ENCODE data around the gene KLK10.

GRCh38 chr19:51016798-51017683, 2.5 kb downstream of the KLK10 start:
- TF ChIP-seq POLR2A (IDR thresholded peaks at IDR 0.05; ENCODE audit: low read depth, low read length): no peak
- no peak for TF ChIP-seq POLR2AphosphoS5 (IDR thresholded peaks at IDR 0.05; ENCODE audit: low read depth, low read length)
